CD4-positive, CD25-positive, alpha-beta regulatory T cell (primary cell): ENCODE data around the gene NPBWR2. TPM values are rescaled to one million over a fixed set of nuclear protein-coding genes. Genes with fewer than 3 reads are reported as not detected.

Source experiments
- ATAC-seq, 2 donors: fragments of 150-1000 bp; cut with Tn5 transposase; one replicate each; pipeline ENCODE4 v1.10.0; 2021; ENCODE audit warnings: low read depth in 2 of 2, moderate number of reproducible peaks in 2 of 2, moderate library complexity in 1 of 2
- DNase-seq, 3 donors: peaks; one replicate each; pipeline versions ENCODE4 v3.0.0 to v3.0.0-alpha.2; 2012 to 2022; ENCODE audit warnings: mixed read lengths in 1 of 3
- H3K27ac ChIP-seq: one replicate; pipeline ENCODE4 v1.7.0; 2013; ENCODE audit warnings: mild to moderate bottlenecking, low read length; ENCODE audit not compliant: insufficient read depth, poor library complexity, severe bottlenecking
- H3K27me3 ChIP-seq: one replicate; pipeline ENCODE4 v1.7.0; 2013; ENCODE audit warnings: low read length; ENCODE audit not compliant: control insufficient read depth, insufficient read depth
- H3K36me3 ChIP-seq: one replicate; pipeline ENCODE4 v1.7.0; 2013; ENCODE audit warnings: mild to moderate bottlenecking, low read length, moderate library complexity; ENCODE audit not compliant: control insufficient read depth, insufficient read depth
- H3K4me1 ChIP-seq: 2 replicates; pipeline ENCODE4 v1.7.0; 2013; ENCODE audit warnings: mild to moderate bottlenecking, low read length; ENCODE audit not compliant: insufficient read depth, control insufficient read depth, poor library complexity, severe bottlenecking
- H3K4me3 ChIP-seq: one replicate; pipeline ENCODE4 v1.7.0; 2013; ENCODE audit warnings: low read depth, mild to moderate bottlenecking, low read length, moderate library complexity
- H3K9me3 ChIP-seq, 2 experiments: 1 replicate in 1 of 2; 2 replicates in 1 of 2; pipeline ENCODE4 v1.7.0; 2013; ENCODE audit warnings: low read length in 2 of 2, mild to moderate bottlenecking in 1 of 2, moderate library complexity in 1 of 2; ENCODE audit not compliant: control insufficient read depth in 2 of 2
- H3K27ac Mint-ChIP-seq, 3 donors: one replicate each; pipeline ENCODE4 v1.8.0; 2020 to 2022; ENCODE audit warnings: mild to moderate bottlenecking in 3 of 3, mixed read lengths in 3 of 3, moderate library complexity in 2 of 3
- H3K27me3 Mint-ChIP-seq: one replicate; pipeline ENCODE4 v1.8.0; 2022; ENCODE audit warnings: mild to moderate bottlenecking, mixed read lengths
- H3K36me3 Mint-ChIP-seq: one replicate; pipeline ENCODE4 v1.8.0; 2020; ENCODE audit warnings: mixed read lengths
- H3K4me1 Mint-ChIP-seq, 4 donors: one replicate each; pipeline ENCODE4 v1.8.0; 2020 to 2022; ENCODE audit warnings: mixed read lengths in 4 of 4, mild to moderate bottlenecking in 1 of 4
- H3K4me3 Mint-ChIP-seq, 4 donors: one replicate each; pipeline ENCODE4 v1.8.0; 2020 to 2022; ENCODE audit warnings: mild to moderate bottlenecking in 4 of 4, mixed read lengths in 4 of 4, moderate library complexity in 3 of 4
- H3K9me3 Mint-ChIP-seq, 7 donors: one replicate each; pipeline ENCODE4 v1.8.0; 2020 to 2022; ENCODE audit warnings: mixed read lengths in 7 of 7, mild to moderate bottlenecking in 3 of 7, moderate library complexity in 2 of 7
- polyA plus RNA-seq, 4 donors: library from polyadenylated mRNA; unstranded; fragments of 300-500 nt; fragmentation: Illumina TruSeq; gene quantifications; one replicate each; pipeline ENCODE4 v1.2.3, GENCODE V29; 2021
- total RNA-seq: library from RNA; stranded (reverse); gene quantifications from one replicate; pipeline ENCODE4 v1.2.3, GENCODE V29; 2022

NPBWR2 gene
- total and polyA plus RNA-seq, 5 donors from 2014 or later, result not detected

GRCh38 chr20:64077094-64077493 lies 30.3 kb downstream of the NPBWR2 start:
- DNase-seq, result peak in 1 of 3 donors; percentile 76
- Histone ChIP-seq H3K27ac (peak overlapping the region; percentile 68), H3K4me3 (peak overlapping the region; percentile 78), H3K36me3 (peaks cover 20% of the 10 kb centered on the region), H3K27me3 (no peaks in the 10 kb centered on the region), H3K9me3 (no peaks in the 10 kb centered on the region), H3K4me1 (peaks cover 38% of the 10 kb centered on the region)
- Mint-ChIP-seq H3K4me1 (peaks cover 0 to 41% (median 11%) of the 10 kb centered on the region in 4 donors), H3K27ac (peak overlapping the region; percentile 77 to 91 (median 78)), H3K27me3 (peaks cover 7% of the 10 kb centered on the region), H3K36me3 (peaks cover 3% of the 10 kb centered on the region), H3K4me3 (peak overlapping the region; percentile 92 to 98 (median 96)), H3K9me3 (no peaks in the 10 kb centered on the region)
- ATAC-seq, result peak in 1 of 2 donors; percentile 3

GRCh38 chr20:64076061-64076997 lies 31.0 kb downstream of the NPBWR2 start:
- Mint-ChIP-seq H3K27ac (peak overlapping the region in 1 of 3 donors; percentile 66), H3K9me3 (no peaks in the 10 kb centered on the region), H3K4me3 (peak overlapping the region; percentile 29 to 93 (median 48)), H3K36me3 (peaks cover 3% of the 10 kb centered on the region), H3K4me1 (peaks cover 0 to 36% (median 8%) of the 10 kb centered on the region in 4 donors), H3K27me3 (no peaks in the 10 kb centered on the region)
- peaks cover 38% of the 10 kb centered on the region for H3K4me1 ChIP-seq
- H3K27me3 ChIP-seq, result no peaks in the 10 kb centered on the region
- DNase-seq, result no peak
- H3K4me3 ChIP-seq, result no peak overlapping the region
- no peaks in the 10 kb centered on the region for H3K9me3 ChIP-seq
- H3K36me3 ChIP-seq, result peaks cover 20% of the 10 kb centered on the region
- H3K27ac ChIP-seq, result peak overlapping the region; percentile 68
- no peak for ATAC-seq

DNA sequence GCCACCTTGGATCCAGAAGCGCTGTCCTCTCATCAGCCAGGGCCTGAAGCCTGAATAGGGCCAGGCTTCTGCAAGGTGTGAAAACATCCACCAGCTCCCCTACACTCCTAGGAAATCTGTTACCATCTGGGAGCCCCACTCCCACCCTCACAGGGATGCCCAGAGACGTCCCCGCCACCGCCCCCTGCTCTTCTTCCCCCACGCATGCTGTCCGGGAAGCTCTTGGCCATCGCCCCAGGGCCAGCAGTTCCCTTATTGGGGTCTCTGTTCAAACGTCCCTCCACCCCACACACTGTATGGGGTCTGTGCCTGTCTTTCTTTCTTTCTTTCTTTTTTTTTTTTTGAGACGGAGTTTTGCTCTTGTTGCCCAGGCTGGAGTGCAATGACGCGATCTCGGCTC lies 31.8 kb downstream of the NPBWR2 start:
- peaks cover 38% of the 10 kb centered on the region for H3K4me1 ChIP-seq
- ATAC-seq (no peak), DNase-seq (no peak)
- H3K27me3 Mint-ChIP-seq, result no peaks in the 10 kb centered on the region
- H3K36me3 ChIP-seq, result peaks cover 20% of the 10 kb centered on the region
- no peaks in the 10 kb centered on the region for H3K9me3 ChIP-seq
- no peak overlapping the region for H3K4me3 ChIP-seq
- no peaks in the 10 kb centered on the region for H3K27me3 ChIP-seq
- H3K9me3 Mint-ChIP-seq, result no peaks in the 10 kb centered on the region
- H3K4me3 Mint-ChIP-seq, result peak overlapping the region in 1 of 4 donors; percentile 13
- H3K27ac ChIP-seq, result no peak overlapping the region
- H3K36me3 Mint-ChIP-seq, result peaks cover 3% of the 10 kb centered on the region
- H3K4me1 Mint-ChIP-seq, result peaks cover 0 to 33% (median 4%) of the 10 kb centered on the region in 4 donors
- no peak overlapping the region for H3K27ac Mint-ChIP-seq

- H3K9me3 Mint-ChIP-seq, result no peaks in the 10 kb centered on the region
- H3K36me3 Mint-ChIP-seq, result peaks cover 3% of the 10 kb centered on the region
- H3K4me3 Mint-ChIP-seq, result peak overlapping the region in 2 of 4 donors; percentile 24 to 29
- peaks cover 0 to 29% (median 4%) of the 10 kb centered on the region in 4 donors for H3K4me1 Mint-ChIP-seq
- Histone ChIP-seq H3K9me3 (no peaks in the 10 kb centered on the region), H3K27ac (no peak overlapping the region), H3K4me3 (no peak overlapping the region), H3K4me1 (peaks cover 34% of the 10 kb centered on the region), H3K27me3 (no peaks in the 10 kb centered on the region), H3K36me3 (peaks cover 20% of the 10 kb centered on the region)
- ATAC-seq (no peak), DNase-seq (no peak)
- no peak overlapping the region for H3K27ac Mint-ChIP-seq
- H3K27me3 Mint-ChIP-seq, result no peaks in the 10 kb centered on the region
Measured at GRCh38 chr20:64074963-64075362, 32.4 kb downstream of the NPBWR2 start.

DNA sequence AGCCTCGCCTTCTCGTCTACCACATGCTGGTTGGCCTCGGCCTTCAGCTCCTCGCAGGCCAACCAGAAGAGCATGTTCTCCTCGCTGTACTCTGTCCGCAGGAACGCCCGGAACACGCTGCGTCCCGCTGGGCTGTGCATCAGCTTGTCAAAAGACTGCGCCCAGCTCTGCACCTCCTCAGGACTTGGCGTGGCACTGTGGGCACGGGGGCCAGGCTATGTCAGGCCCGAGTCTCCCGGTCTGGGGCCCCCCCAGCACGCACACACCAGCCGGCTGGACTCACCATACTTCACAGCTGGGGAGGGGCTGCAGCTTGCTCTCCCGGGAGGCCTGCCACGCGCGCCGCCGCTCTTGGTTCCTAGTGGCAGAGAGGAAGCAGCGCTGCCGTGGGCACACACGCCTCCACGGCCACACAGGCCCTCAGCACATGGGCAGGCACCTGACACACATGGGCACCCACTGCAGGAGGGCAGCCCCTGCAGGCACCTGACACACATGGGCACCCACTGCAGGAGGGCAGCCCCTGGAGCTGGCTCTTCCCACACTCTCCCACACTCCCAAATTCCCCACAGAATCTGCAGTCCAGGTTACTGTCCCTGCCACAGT lies 33.1 kb downstream of the NPBWR2 start:
- H3K4me1 ChIP-seq, result peaks cover 38% of the 10 kb centered on the region
- Mint-ChIP-seq H3K4me3 (no peak overlapping the region), H3K27me3 (no peaks in the 10 kb centered on the region), H3K4me1 (peaks cover 0 to 31% (median 4%) of the 10 kb centered on the region in 4 donors), H3K36me3 (peaks cover 3% of the 10 kb centered on the region), H3K27ac (no peak overlapping the region), H3K9me3 (no peaks in the 10 kb centered on the region)
- ATAC-seq (no peak), DNase-seq (no peak)
- H3K27me3 ChIP-seq, result no peaks in the 10 kb centered on the region
- no peak overlapping the region for H3K4me3 ChIP-seq
- peaks cover 20% of the 10 kb centered on the region for H3K36me3 ChIP-seq
- H3K27ac ChIP-seq, result no peak overlapping the region
- no peaks in the 10 kb centered on the region for H3K9me3 ChIP-seq

GRCh38 chr20:64073476-64074183 lies 33.7 kb downstream of the NPBWR2 start:
- Histone ChIP-seq H3K4me1 (peaks cover 34% of the 10 kb centered on the region), H3K27me3 (no peaks in the 10 kb centered on the region), H3K36me3 (peaks cover 20% of the 10 kb centered on the region), H3K27ac (no peak overlapping the region), H3K4me3 (no peak overlapping the region), H3K9me3 (no peaks in the 10 kb centered on the region)
- H3K9me3 Mint-ChIP-seq, result no peaks in the 10 kb centered on the region
- peaks cover 3% of the 10 kb centered on the region for H3K36me3 Mint-ChIP-seq
- H3K27ac Mint-ChIP-seq, result peak overlapping the region in 1 of 3 donors; percentile 66
- peaks cover 0 to 31% (median 3%) of the 10 kb centered on the region in 4 donors for H3K4me1 Mint-ChIP-seq
- ATAC-seq, result no peak
- no peaks in the 10 kb centered on the region for H3K27me3 Mint-ChIP-seq
- DNase-seq, result no peak
- no peak overlapping the region for H3K4me3 Mint-ChIP-seq

DNA sequence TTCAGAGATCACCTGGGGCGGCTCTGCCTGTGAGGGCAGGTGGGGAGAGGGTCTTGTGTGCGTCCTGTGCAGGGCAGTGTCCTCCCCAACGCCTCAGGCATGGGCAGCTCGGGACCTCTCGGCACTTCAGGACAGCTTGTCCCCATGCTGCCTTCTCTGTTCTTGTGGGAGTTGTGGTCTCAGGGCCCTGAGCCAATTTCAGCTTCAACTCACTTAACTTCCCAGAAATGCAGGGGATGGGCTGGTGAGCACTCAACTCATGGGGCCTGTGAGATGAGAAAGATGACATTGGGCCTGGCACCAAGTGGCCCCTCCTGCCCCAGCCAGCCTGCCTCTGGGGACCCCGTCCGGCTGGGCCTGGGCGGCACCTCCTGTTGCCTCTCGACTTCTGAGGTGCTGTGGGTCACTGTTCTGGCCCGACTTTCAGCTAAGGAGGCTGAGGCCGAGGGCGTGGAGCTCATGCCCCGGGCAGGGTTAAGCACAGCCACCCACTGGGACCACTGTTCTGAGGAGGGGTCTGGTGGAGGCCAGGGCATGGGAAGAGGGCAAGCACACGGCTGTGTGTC lies 34.8 kb downstream of the NPBWR2 start:
- H3K27me3 ChIP-seq, result no peaks in the 10 kb centered on the region
- H3K4me1 ChIP-seq, result peaks cover 23% of the 10 kb centered on the region
- no peak overlapping the region for H3K27ac Mint-ChIP-seq
- no peaks in the 10 kb centered on the region for H3K27me3 Mint-ChIP-seq
- H3K9me3 ChIP-seq, result no peaks in the 10 kb centered on the region
- no peak overlapping the region for H3K4me3 Mint-ChIP-seq
- H3K27ac ChIP-seq, result no peak overlapping the region
- no peaks in the 10 kb centered on the region for H3K9me3 Mint-ChIP-seq
- peaks cover 20% of the 10 kb centered on the region for H3K36me3 ChIP-seq
- H3K4me1 Mint-ChIP-seq, result peaks cover 0 to 33% (median under 1%) of the 10 kb centered on the region in 4 donors
- DNase-seq, result no peak
- no peak for ATAC-seq
- H3K36me3 Mint-ChIP-seq, result peaks cover 3% of the 10 kb centered on the region
- no peak overlapping the region for H3K4me3 ChIP-seq
